Frontal cortex (tissue), 4 donors: ENCODE results near the gene BACH2. TPM values are rescaled to one million over a fixed set of nuclear protein-coding genes. Genes with fewer than 3 reads are reported as not detected.

Source experiments
- DNase-seq, 2 donors: peaks; one replicate each; pipeline ENCODE4 v3.0.0; 2012; ENCODE audit warnings: low spot score in 2 of 2
- FAIRE-seq: peaks from 2 replicates; lab custom pipeline; 2012; peaks lifted over from hg19 to GRCh38; lab: Jason Lieb, UNC
- total RNA-seq: library from RNA; depleted of rRNA; stranded (reverse); fragments of >200 nt; gene quantifications from one replicate; pipeline ENCODE4 v1.2.3, GENCODE V29; 2014
- donor health status: control.
- donor health status: control.
- donor health status: control.

Gene BACH2
- total RNA-seq, 1 donor from 2014 or later = 48.9 TPM

DNA sequence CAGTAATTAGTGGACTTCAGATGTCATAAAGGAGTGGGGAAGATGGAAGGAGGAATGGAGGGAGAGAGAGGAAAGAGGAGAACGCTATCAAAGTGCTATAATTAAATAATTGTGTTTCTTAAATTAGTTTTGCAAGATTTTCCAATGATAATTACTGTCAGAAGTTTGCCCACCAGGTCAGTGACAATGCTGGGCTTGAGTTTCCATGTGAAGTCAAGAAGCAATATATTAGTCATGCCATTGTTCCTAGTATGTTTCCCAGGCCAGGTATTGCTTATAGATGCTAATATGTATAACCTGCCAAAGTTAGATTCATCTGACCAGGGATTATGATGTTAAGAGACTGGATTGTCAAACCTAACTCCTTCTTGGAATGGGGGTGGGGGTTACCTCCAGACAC is 270.4 kb downstream of the BACH2 start:
- no peak for FAIRE-seq
- no peak for DNase-seq

DNA sequence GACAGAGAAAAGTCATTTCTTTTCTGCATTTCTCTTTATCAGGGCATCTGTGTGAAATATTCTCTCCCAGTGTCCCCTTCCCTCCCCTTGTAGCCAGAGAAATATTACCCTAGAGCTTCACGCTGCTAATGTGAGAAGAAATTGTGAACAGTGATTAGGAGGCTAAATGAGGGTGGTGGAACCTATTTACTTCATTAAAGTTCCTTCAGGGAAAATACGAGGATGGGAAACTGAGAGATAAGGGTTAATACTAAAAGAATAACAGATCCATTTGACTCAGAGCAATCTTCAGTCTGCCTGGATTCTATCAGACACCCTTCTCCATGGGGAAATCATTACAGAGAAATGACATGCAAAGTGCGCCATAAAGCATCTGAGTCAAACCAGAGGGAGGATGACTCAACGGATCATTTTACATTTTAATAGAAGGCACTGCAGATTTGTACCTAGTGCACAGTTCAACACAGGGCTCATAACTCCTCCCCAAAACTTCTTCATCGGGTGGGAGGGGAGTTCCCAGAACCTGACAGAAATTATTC is 271.1 kb downstream of the BACH2 start:
- no peak for DNase-seq
- no peak for FAIRE-seq

GRCh38 chr6:90024633-90025032 is 272.0 kb downstream of the BACH2 start:
- FAIRE-seq = no peak
- no peak for DNase-seq

GRCh38 chr6:90021711-90022110 is 274.9 kb downstream of the BACH2 start:
- no peak for DNase-seq
- no peak for FAIRE-seq

DNA sequence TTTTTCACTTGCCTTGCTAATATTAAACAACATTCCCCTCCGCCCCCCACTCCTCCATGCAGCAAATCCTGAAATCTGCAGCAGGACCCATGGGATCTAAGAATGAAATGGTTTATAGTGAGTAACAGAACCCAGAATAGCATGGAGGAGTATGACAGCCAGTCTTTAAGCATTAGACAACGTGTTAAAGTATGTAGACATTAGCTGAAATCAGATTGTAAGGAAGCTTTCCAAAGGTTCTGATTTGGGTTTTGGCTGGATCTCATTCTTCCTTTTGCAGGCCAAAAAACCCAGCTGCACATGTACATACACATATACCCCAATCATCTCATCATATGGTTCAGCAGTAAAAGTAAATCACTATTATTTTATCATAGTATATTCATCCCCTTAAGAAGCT is 275.9 kb downstream of the BACH2 start:
- no peak for DNase-seq
- FAIRE-seq = no peak

DNA sequence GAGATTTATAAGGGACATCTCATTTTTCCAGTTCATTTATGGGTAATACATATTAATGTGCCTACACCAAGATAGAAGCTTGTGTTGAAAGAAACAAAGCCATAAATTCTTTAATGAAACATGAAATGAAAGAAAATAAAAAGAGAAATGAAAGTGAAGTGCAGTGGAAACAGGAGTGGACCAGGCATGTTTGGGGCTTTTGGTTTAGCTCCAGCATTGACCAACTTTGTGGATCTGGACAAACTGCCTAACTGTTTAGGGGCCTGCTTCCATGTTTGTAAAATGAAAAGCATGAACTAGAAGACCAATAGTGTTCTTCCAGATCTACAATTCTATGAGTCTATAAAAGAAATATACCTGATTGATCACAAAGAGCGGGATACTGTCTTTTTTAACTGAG is 277.4 kb downstream of the BACH2 start:
- DNase-seq = no peak
- FAIRE-seq = no peak

- FAIRE-seq = peak; percentile 31
Measured at GRCh38 chr6:90015883-90016282, 280.8 kb downstream of the BACH2 start.

GRCh38 chr6:90008908-90009501 is 287.6 kb downstream of the BACH2 start:
- DNase-seq (no peak), FAIRE-seq (no peak)

More at GRCh38 chr6:90015883-90016282, 280.8 kb downstream of the BACH2 start:
- no peak for DNase-seq

DNA sequence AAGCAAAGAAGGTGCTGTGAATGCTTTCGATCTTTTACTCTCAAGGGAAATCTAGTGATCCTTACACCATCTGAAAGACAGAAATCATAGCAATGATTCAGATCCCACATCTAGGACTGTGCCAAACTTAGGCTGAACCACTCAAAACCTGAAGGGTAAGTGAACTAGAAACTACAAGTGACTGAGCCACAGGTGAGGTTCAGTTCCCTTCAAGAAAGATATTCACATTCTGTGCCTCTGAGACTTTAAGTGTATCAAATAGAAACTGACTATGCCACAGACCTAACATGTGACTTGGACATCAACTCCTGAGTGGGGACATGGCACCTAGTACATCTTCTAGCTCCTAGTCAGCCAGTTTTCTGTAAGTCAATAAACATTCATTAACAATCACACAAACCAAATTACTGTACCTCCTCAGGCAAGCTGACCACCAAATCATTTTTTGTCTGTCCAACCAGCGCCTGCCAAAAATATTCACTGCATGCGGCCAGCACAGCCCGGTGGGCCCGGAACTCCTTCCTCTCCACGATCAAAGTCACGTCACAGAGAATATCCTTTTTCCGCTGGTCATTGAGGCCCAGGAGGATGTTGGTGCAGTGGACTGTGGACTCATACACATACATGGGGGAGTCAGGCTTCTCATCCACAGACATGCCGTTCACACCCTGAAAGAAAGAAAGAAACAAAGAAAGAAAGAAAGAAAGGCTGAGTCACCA is 288.3 kb downstream of the BACH2 start:
- no peak for FAIRE-seq
- no peak for DNase-seq

- DNase-seq (no peak), FAIRE-seq (no peak)
Measured at GRCh38 chr6:90005048-90005827, 291.4 kb downstream of the BACH2 start.

- DNase-seq (no peak), FAIRE-seq (no peak)
Measured at GRCh38 chr6:90004511-90004910, 292.1 kb downstream of the BACH2 start.

GRCh38 chr6:90003941-90004340 is 292.7 kb downstream of the BACH2 start:
- FAIRE-seq = no peak
- DNase-seq = no peak

GRCh38 chr6:90003069-90003795 is 293.4 kb downstream of the BACH2 start:
- FAIRE-seq (no peak), DNase-seq (no peak)

DNA sequence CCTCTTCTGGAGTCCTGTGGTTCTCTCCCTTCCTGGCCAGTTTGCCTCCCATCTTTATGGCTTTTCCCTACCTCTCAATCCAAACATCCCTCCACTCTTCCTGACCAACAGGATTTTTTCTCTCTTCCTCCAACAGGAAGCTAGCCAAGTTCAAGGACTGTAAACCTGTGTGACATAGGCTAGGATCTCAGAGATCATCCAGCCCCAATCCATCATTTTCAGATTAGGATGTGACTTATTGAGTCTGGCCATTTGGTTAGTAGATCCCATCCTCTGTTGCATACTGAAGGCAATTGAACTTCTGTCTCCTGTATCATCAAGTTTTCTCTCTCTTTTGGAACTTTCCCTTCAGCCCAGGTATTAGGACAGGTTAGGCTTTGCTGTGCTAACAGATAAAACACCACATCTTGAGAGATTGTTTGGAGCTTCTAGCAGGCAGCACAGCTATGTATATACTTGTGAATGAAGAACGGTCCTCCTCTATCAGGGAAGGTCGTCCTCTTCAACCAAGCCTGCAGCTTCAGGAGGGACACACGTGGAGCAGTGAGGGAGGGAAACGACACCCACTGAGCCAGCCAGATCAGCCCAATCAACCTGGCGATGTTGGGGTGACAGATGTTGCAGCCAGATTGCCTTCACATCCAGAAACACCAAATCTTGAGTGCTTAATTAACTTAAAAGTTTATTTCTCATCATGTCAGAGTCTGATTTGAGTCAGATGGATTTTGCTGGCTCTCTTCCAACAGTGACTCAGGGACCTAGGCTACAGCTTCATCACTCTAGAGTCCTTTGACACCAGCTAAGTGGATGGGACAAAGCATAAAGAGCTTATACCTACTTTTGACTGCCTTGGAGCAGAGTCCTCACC is 295.5 kb downstream of the BACH2 start:
- FAIRE-seq (no peak), DNase-seq (no peak)

DNA sequence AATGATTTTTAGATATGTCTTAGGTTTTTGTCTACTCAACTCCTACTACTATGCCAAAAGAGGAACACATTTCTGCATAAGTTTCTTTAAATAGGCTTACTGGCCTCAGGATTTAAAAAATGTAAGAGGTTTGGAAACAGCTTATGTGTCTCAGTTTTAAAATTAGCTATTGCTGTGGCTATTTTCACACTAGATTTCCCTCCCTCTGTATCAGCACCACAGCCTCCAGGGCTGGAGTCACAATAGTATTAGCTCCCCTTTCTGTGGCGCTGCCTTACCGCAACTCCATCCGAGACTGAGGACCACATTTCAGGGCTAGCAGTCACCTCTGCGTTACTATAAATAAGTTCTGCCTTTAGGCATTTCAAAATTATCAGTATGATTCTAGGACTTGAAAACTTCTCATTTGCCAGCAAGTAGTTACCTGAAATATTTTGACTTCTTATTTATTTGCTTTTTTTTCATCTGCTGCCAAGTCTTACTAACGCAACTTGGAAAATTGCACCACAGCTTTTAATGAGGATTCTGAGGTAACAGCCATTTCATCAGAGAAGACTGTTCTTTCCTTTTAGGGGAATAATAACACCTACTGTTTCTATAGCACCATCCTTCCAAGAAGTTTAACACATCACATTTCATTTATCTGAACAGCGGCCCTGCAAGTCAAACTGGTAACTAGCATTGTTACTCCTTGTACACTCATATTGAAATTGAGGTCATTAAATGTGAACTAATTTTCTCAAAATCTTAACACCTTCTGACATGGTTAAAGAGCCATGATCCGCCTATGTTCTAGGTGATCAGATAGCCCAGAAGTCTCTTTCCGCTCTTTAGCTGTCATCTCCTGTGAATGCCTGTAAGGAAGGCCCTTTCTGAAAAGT is 296.5 kb downstream of the BACH2 start:
- no peak for DNase-seq
- FAIRE-seq = no peak

DNA sequence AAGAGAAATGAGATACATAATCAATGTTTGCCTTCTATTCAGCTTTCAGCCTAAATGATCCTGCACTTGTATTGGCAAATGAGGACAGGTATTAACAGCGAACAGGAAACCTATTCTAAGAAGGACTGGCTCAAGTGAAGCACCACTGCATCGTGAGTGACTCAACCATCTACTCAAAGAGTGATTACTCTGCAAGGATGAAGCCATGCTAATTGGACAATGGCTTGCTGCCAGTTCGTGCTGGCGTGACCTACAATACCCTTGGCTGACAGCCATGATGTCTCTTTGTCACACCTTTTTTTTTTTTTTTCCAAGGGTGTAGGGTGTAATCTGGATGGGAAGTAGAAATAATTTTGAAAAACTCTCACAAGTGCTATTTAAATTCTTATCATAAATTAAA is 297.5 kb downstream of the BACH2 start:
- DNase-seq (no peak), FAIRE-seq (no peak)

- FAIRE-seq = no peak
- no peak for DNase-seq
Measured at GRCh38 chr6:89997456-89998445, 298.9 kb downstream of the BACH2 start.
